GM23338 (cell line): ENCODE measurements around the gene ZNF438. TPM values are rescaled to one million over a fixed set of nuclear protein-coding genes. Genes with fewer than 3 reads are reported as not detected.

ENCODE experiments used
- ATAC-seq: fragments of 200-7000 bp; cut with Tn5 transposase; 3 replicates; pipeline ENCODE4 v1.9.1; 2020
- DNase-seq: peaks from one replicate; pipeline ENCODE4 v3.0.0-alpha.2; 2015; ENCODE audit warnings: low spot score
- H2AFZ ChIP-seq: fragments of 200-600 bp; sonication (generic); 2 replicates; pipeline ENCODE4 v1.8.0; 2016; ENCODE audit warnings: antibody characterized with exemption, mild to moderate bottlenecking, moderate library complexity
- H3F3A ChIP-seq: fragments of 200-600 bp; sonication (generic); replicated peaks from 2 replicates; pipeline ENCODE4 v1.8.0; 2017; ENCODE audit warnings: antibody characterized with exemption, mixed run types, low read depth
- H3K27ac ChIP-seq: fragments of 200-600 bp; sonication (generic); 2 replicates; pipeline ENCODE4 v1.6.1; 2016; ENCODE audit warnings: low read depth
- H3K27me3 ChIP-seq: fragments of 200-600 bp; sonication (generic); 2 replicates; pipeline ENCODE4 v1.8.0; 2016; ENCODE audit warnings: mild to moderate bottlenecking, mixed run types, moderate library complexity; ENCODE audit not compliant: insufficient read depth
- H3K36me3 ChIP-seq: fragments of 200-600 bp; sonication (generic); 2 replicates; pipeline ENCODE4 v1.8.0; 2016; ENCODE audit warnings: mild to moderate bottlenecking; ENCODE audit not compliant: insufficient read depth
- H3K4me1 ChIP-seq: fragments of 200-600 bp; sonication (generic); 2 replicates; pipeline ENCODE4 v1.8.0; 2016; ENCODE audit warnings: mild to moderate bottlenecking, moderate library complexity; ENCODE audit not compliant: insufficient read depth
- H3K4me2 ChIP-seq: fragments of 200-600 bp; sonication (generic); 2 replicates; pipeline ENCODE4 v1.7.1; 2017; ENCODE audit warnings: mixed run types
- H3K4me3 ChIP-seq: fragments of 200-600 bp; sonication (generic); 2 replicates; pipeline ENCODE4 v1.6.1; 2016; ENCODE audit warnings: mixed run types
- H3K79me2 ChIP-seq: fragments of 200-600 bp; sonication (generic); replicated peaks from 2 replicates; pipeline ENCODE4 v1.8.0; 2017; ENCODE audit warnings: mild to moderate bottlenecking; ENCODE audit not compliant: insufficient read depth
- H3K9me2 ChIP-seq: fragments of 200-600 bp; sonication (generic); 2 replicates; pipeline ENCODE4 v1.8.0; 2017; ENCODE audit not compliant: insufficient read depth
- H4K20me1 ChIP-seq: fragments of 200-600 bp; sonication (generic); replicated peaks from 2 replicates; pipeline ENCODE4 v1.8.0; 2017; ENCODE audit warnings: mild to moderate bottlenecking; ENCODE audit not compliant: insufficient read depth
- H3K27ac Mint-ChIP-seq: 2 replicates; pipeline ENCODE4 v1.8.0; 2020; ENCODE audit warnings: inconsistent platforms, mild to moderate bottlenecking, moderate library complexity, mixed read lengths
- H3K27me3 Mint-ChIP-seq: 3 replicates; pipeline ENCODE4 v1.8.0; 2022; ENCODE audit warnings: low read depth, mild to moderate bottlenecking, moderate library complexity, mixed read lengths, inconsistent platforms; ENCODE audit not compliant: insufficient read depth, poor library complexity
- H3K36me3 Mint-ChIP-seq: 3 replicates; pipeline ENCODE4 v1.8.0; 2021; ENCODE audit warnings: low read depth, mild to moderate bottlenecking, inconsistent platforms, moderate library complexity, mixed read lengths
- H3K4me1 Mint-ChIP-seq: 3 replicates; pipeline ENCODE4 v1.8.0; 2020; ENCODE audit warnings: mild to moderate bottlenecking, inconsistent platforms, mixed read lengths
- H3K4me3 Mint-ChIP-seq: 3 replicates; pipeline ENCODE4 v1.8.0; 2021; ENCODE audit warnings: moderate library complexity, mild to moderate bottlenecking, inconsistent platforms, mixed read lengths
- H3K9me3 Mint-ChIP-seq: 3 replicates; pipeline ENCODE4 v1.8.0; 2020; ENCODE audit warnings: moderate library complexity, mild to moderate bottlenecking, inconsistent platforms, mixed read lengths
- CREB1 ChIP-seq: fragments of 250-450 bp; sonication (Bioruptor Pico); IDR thresholded peaks from 2 replicates; pipeline ENCODE4 v1.5.0; 2020; ENCODE audit warnings: low read depth, mild to moderate bottlenecking, moderate library complexity
- CTCF ChIP-seq, 2 experiments: fragments of 200-600 bp in 1 of 2; sonication (generic) in 1 of 2; conservative IDR thresholded peaks; 2 replicates each; pipeline versions ENCODE4 v1.5.1 to v1.6.1; 2016 to 2017; ENCODE audit warnings: antibody characterized with exemption in 2 of 2, low read depth in 2 of 2, mild to moderate bottlenecking in 2 of 2, moderate library complexity in 1 of 2
- EZH2 ChIP-seq: fragments of 200-600 bp; sonication (generic); IDR thresholded peaks from one replicate; pipeline ENCODE4 v1.8.0; 2017; ENCODE audit warnings: antibody characterized with exemption, mild to moderate bottlenecking, low read depth; ENCODE audit not compliant: unreplicated experiment
- EZH2phosphoT487 ChIP-seq: fragments of 200-600 bp; sonication (generic); IDR thresholded peaks from one replicate; pipeline ENCODE4 v1.8.1; 2018; ENCODE audit warnings: antibody characterized with exemption; ENCODE audit not compliant: unreplicated experiment
- JUNB ChIP-seq: IDR thresholded peaks from one replicate; pipeline ENCODE4 v1.6.1; 2016; ENCODE audit warnings: antibody characterized with exemption; ENCODE audit not compliant: unreplicated experiment
- NANOG ChIP-seq: IDR thresholded peaks from 2 replicates; pipeline ENCODE4 v1.6.1; 2016; ENCODE audit warnings: antibody characterized with exemption, borderline replicate concordance
- POLR2AphosphoS5 ChIP-seq: IDR thresholded peaks from 2 replicates; pipeline ENCODE4 v1.6.1; 2016; ENCODE audit warnings: antibody characterized with exemption, low read depth
- REST ChIP-seq: IDR thresholded peaks from one replicate; pipeline ENCODE4 v1.6.1; 2018; ENCODE audit warnings: antibody characterized with exemption; ENCODE audit not compliant: unreplicated experiment
- STAT1 ChIP-seq: IDR thresholded peaks from one replicate; pipeline ENCODE4 v1.6.1; 2016; ENCODE audit warnings: antibody characterized with exemption; ENCODE audit not compliant: unreplicated experiment
- ZNF114 ChIP-seq: fragments of 250-450 bp; sonication (Bioruptor Pico); IDR thresholded peaks from 2 replicates; pipeline ENCODE4 v1.5.0; 2020; ENCODE audit warnings: mild to moderate bottlenecking, moderate library complexity
- ZNF331 ChIP-seq: fragments of 250-450 bp; sonication (Bioruptor Pico); IDR thresholded peaks from 2 replicates; pipeline ENCODE4 v1.5.0; 2020; ENCODE audit warnings: low read depth, mild to moderate bottlenecking, moderate library complexity
- polyA plus RNA-seq: library from polyadenylated mRNA; unstranded; fragments of >200 nt; fragmentation: Nextera tagmentation; extraction: Ambion mirVana; gene quantifications from 2 replicates; pipeline ENCODE4 v1.2.1, GENCODE V29; 2016
- total RNA-seq: library from RNA; depleted of rRNA; stranded (reverse); fragments of >200 nt; shearing (Covaris generic); gene quantifications from 2 replicates; pipeline ENCODE4 v1.2.3, GENCODE V29; 2014
- TF ChIP-seq, protein P1 (sequence below): IDR thresholded peaks from 2 replicates; pipeline ENCODE4 v1.6.1; 2016; ENCODE audit warnings: antibody characterized with exemption
- TF ChIP-seq, protein P2 (sequence below): fragments of 250-450 bp; sonication (Bioruptor Pico); IDR thresholded peaks from 2 replicates; pipeline ENCODE4 v1.5.0; 2020; ENCODE audit warnings: mild to moderate bottlenecking, moderate library complexity

The ZNF438 gene
- total and polyA plus RNA-seq, 2 experiments from 2014 or later, result 0.91 to 0.94 TPM

- H3K9me3 Mint-ChIP-seq, result peaks cover 2% of the 10 kb centered on the region; the same call in 1 of the 3 replicates
- ATAC-seq, result no peak
- H3K9me2 ChIP-seq, result peaks cover 15% of the 10 kb centered on the region; the same call in 1 of the 2 replicates
These were observed 40.8 kb upstream of the ZNF438 start for GRCh38 chr10:31072451-31072850.

More at GRCh38 chr10:31072451-31072850, 40.8 kb upstream of the ZNF438 start:
- H3K4me3 ChIP-seq, result no peak overlapping the region
- TF ChIP-seq ZNF114 (CRISPR knock-in tag), result no peak
- no peak for TF ChIP-seq JUNB
- TF ChIP-seq ZNF331, result no peak
- no peak for TF ChIP-seq STAT1
- TF ChIP-seq NANOG, result no peak
- TF ChIP-seq EZH2, result no peak
- TF ChIP-seq, protein P1, sequence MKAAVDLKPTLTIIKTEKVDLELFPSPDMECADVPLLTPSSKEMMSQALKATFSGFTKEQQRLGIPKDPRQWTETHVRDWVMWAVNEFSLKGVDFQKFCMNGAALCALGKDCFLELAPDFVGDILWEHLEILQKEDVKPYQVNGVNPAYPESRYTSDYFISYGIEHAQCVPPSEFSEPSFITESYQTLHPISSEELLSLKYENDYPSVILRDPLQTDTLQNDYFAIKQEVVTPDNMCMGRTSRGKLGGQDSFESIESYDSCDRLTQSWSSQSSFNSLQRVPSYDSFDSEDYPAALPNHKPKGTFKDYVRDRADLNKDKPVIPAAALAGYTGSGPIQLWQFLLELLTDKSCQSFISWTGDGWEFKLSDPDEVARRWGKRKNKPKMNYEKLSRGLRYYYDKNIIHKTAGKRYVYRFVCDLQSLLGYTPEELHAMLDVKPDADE, result no peak
- no peak for TF ChIP-seq CREB1 (CRISPR knock-in tag)
- no peak for TF ChIP-seq POLR2AphosphoS5
- TF ChIP-seq REST, result no peak
- TF ChIP-seq EZH2phosphoT487, result no peak
- no peak for TF ChIP-seq CTCF (conservative IDR thresholded peaks at IDR 0.05; ENCODE audit: low read depth in 2 of 2)
- TF ChIP-seq, protein P2, sequence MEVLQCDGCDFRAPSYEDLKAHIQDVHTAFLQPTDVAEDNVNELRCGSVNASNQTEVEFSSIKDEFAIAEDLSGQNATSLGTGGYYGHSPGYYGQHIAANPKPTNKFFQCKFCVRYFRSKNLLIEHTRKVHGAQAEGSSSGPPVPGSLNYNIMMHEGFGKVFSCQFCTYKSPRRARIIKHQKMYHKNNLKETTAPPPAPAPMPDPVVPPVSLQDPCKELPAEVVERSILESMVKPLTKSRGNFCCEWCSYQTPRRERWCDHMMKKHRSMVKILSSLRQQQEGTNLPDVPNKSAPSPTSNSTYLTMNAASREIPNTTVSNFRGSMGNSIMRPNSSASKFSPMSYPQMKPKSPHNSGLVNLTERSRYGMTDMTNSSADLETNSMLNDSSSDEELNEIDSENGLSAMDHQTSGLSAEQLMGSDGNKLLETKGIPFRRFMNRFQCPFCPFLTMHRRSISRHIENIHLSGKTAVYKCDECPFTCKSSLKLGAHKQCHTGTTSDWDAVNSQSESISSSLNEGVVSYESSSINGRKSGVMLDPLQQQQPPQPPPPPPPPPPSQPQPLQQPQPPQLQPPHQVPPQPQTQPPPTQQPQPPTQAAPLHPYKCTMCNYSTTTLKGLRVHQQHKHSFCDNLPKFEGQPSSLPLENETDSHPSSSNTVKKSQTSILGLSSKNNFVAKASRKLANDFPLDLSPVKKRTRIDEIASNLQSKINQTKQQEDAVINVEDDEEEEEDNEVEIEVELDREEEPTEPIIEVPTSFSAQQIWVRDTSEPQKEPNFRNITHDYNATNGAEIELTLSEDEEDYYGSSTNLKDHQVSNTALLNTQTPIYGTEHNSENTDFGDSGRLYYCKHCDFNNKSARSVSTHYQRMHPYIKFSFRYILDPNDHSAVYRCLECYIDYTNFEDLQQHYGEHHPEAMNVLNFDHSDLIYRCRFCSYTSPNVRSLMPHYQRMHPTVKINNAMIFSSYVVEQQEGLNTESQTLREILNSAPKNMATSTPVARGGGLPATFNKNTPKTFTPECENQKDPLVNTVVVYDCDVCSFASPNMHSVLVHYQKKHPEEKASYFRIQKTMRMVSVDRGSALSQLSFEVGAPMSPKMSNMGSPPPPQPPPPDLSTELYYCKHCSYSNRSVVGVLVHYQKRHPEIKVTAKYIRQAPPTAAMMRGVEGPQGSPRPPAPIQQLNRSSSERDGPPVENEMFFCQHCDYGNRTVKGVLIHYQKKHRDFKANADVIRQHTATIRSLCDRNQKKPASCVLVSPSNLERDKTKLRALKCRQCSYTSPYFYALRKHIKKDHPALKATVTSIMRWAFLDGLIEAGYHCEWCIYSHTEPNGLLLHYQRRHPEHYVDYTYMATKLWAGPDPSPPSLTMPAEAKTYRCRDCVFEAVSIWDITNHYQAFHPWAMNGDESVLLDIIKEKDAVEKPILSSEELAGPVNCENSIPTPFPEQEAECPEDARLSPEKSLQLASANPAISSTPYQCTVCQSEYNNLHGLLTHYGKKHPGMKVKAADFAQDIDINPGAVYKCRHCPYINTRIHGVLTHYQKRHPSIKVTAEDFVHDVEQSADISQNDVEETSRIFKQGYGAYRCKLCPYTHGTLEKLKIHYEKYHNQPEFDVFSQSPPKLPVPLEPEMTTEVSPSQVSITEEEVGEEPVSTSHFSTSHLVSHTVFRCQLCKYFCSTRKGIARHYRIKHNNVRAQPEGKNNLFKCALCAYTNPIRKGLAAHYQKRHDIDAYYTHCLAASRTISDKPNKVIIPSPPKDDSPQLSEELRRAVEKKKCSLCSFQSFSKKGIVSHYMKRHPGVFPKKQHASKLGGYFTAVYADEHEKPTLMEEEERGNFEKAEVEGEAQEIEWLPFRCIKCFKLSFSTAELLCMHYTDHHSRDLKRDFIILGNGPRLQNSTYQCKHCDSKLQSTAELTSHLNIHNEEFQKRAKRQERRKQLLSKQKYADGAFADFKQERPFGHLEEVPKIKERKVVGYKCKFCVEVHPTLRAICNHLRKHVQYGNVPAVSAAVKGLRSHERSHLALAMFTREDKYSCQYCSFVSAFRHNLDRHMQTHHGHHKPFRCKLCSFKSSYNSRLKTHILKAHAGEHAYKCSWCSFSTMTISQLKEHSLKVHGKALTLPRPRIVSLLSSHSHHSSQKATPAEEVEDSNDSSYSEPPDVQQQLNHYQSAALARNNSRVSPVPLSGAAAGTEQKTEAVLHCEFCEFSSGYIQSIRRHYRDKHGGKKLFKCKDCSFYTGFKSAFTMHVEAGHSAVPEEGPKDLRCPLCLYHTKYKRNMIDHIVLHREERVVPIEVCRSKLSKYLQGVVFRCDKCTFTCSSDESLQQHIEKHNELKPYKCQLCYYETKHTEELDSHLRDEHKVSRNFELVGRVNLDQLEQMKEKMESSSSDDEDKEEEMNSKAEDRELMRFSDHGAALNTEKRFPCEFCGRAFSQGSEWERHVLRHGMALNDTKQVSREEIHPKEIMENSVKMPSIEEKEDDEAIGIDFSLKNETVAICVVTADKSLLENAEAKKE, result no peak
- 0 out of 2 replicates have a peak, but pooled peaks cover 4% of the 10 kb centered on the region for H3K36me3 ChIP-seq
- no peak overlapping the region for H2AFZ ChIP-seq
- H3K79me2 ChIP-seq, result no peaks in the 10 kb centered on the region
- no peak overlapping the region for H3K27ac ChIP-seq
- no peaks in the 10 kb centered on the region for H4K20me1 ChIP-seq
- Mint-ChIP-seq H3K36me3 (no peaks in the 10 kb centered on the region), H3K27ac (0 out of 2 replicates have a peak overlapping the region, but pooled peaks have one; percentile 53), H3K4me3 (no peak overlapping the region), H3K27me3 (peaks cover 6% of the 10 kb centered on the region), H3K4me1 (peaks cover 33% of the 10 kb centered on the region)
- H3K4me1 ChIP-seq, result peaks cover 27% of the 10 kb centered on the region
- no peaks in the 10 kb centered on the region for H3K27me3 ChIP-seq
- DNase-seq, result no peak
- H3K4me2 ChIP-seq, result peak overlapping the region; percentile 18; the same call in 1 of the 2 replicates
- H3F3A ChIP-seq, result no peaks in the 10 kb centered on the region
